H54 (cell line): ENCODE measurements around the gene ITPR3.

Experiments used
- DNase-seq: peaks from one replicate; pipeline ENCODE4 v3.0.0; 2011; ENCODE audit warnings: low spot score, mixed read lengths; ENCODE audit not compliant: insufficient read length
- FAIRE-seq: peaks from 3 replicates; lab custom pipeline; 2011; peaks lifted over from hg19 to GRCh38; lab: Jason Lieb, UNC
- POLR2A ChIP-seq: IDR thresholded peaks from 2 replicates; pipeline ENCODE4 v1.6.1; 2011; ENCODE audit warnings: low read depth, mild to moderate bottlenecking, low read length

Gene ITPR3

DNA sequence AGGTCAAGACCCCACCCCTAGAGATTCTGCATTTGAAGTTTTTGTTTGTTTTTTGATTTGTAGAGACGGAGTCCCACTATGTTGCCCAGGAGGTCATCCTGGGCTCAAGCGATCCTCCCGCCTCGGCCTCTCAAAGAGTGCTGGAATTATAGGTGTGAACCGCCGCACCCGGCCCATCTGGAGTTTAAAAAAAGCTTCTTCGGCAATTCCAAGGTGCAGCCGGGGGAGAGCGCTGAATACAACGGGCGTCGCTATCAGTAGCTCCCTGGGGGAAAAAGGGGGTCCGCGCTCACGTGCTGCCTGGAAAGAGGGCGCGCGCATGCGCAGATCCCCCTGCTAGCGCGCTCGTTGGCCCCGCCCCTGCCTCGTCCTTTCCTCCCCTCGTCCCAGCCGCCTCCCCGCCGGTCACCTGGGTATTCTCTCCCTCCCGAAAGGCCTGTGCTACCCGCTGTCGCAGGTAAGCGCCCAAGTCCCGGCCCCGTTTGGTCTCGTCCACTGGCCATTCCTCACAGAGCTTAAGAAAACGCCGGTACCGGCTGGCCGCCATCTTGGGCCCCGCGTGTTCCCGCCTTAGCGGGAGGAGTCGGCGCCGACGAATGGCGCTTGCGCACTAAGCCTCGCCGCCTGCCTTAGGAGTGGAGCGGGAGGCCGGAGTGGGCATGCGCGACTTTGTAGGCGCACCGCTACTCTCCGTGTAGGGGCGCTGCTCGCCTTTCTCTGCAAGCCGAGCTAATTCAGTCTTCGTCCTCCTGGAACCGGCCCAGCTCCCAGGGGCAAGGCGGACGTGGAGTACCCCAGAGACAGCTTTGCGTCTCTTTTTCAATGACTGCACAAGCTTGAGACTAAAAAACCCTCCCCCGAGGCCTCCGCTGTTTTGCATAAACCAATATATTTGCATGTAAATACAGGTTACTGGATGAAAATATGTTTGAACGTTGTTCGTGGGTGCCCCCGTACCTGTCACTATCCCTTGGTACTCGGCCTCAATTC lies 90.3 kb downstream of the ITPR3 start, which contains the start of gene UQCC2:
UQCC2 (minus strand) TSS at position 561 of the 990 bp plus-strand sequence; CDS start at position 547, 14 bp downstream.
- peak; percentile 68 for TF ChIP-seq POLR2A
- DNase-seq = peak; percentile 91
- FAIRE-seq = peak; percentile 80

DNA sequence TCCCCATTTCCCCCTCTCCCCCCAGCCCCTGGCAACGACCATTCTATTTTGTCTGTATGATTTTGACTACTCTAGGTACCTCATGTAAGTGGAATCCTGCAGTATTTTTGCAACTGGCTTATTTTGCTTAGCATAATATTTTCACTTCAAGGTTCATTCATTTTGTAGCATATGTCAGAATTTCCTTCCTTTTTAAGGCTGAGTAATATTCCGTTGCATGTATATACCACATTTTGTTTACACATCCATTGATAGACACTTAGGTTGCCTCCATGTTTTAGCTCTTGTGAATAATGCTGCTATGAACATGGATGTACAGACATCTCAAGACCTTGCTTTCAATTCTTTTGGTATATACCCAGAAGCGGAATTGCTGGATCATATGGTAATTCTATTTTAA lies 91.8 kb downstream of the ITPR3 start:
- DNase-seq (no peak), FAIRE-seq (no peak)
- no peak for TF ChIP-seq POLR2A

DNA sequence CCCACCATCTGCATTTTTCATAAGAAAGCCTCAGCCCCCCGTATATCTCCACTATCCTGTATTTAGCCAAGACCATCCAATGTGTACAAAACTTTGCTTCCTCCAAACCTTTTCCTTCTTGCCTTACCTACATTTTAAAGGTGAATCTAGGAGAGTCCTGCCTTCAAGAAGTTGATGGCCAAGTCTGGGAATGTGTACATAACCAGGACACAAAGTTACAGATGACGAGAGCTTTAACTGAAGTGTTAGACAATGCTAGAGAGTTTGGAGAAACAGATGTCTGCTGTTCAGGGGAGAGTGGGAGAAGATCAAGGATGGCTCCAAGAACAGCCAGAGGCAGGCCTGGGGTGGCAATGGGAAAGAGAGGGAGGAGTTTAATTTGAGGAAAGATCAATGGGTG lies 92.7 kb downstream of the ITPR3 start:
- DNase-seq (no peak), FAIRE-seq (no peak)
- TF ChIP-seq POLR2A = no peak

DNA sequence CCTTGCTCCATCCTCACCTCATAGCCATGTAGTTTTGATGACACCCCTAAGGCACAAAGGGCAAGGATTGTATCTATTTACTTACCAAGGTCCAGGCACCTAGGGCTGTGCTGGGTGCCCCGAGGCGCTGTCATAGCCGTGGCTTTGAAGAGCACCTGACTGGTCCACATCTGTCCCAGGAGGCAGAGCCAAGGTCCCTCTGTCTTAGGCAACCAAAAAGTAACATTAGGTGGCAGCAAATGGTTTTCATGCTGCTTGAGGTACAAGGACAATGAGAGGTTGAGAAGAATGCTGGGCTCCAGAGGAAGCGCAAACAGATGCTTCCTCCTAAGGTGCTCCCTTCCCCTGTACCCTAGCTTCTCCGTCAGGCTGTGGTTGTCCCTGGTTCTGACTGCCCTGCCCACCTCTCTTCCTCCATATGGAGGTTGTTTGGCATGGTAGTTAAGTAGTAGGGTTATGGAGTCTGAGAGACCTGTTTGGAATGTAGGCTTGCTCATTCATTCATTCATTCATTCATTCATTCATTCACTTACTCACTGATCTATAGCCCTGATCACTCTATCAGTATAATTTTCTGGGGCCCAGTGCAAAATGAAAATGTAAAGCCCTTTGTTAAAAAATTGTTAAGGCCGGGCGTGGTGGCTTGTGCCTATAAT lies 93.4 kb downstream of the ITPR3 start:
- TF ChIP-seq POLR2A = no peak
- FAIRE-seq (no peak), DNase-seq (no peak)

DNA sequence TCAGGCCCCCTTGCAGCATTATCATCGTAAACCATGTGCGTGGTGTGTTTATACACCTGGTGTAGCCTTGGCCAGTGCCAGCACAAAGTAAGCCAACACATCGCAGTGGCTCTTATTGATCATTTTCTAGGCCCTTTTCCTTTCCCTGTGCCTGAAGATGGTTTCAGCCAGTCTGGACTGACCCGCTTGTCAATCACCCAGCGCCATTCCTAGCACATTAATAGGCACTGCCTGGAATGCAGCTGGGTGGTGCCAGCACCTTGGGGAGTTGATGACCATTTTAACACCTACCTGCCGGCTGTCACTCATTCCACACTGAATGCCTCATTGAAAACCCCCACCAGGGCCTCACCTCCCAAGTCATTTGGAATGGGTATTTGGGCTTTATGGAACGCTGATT lies 95.3 kb downstream of the ITPR3 start:
- DNase-seq (no peak), FAIRE-seq (no peak)
- no peak for TF ChIP-seq POLR2A

DNA sequence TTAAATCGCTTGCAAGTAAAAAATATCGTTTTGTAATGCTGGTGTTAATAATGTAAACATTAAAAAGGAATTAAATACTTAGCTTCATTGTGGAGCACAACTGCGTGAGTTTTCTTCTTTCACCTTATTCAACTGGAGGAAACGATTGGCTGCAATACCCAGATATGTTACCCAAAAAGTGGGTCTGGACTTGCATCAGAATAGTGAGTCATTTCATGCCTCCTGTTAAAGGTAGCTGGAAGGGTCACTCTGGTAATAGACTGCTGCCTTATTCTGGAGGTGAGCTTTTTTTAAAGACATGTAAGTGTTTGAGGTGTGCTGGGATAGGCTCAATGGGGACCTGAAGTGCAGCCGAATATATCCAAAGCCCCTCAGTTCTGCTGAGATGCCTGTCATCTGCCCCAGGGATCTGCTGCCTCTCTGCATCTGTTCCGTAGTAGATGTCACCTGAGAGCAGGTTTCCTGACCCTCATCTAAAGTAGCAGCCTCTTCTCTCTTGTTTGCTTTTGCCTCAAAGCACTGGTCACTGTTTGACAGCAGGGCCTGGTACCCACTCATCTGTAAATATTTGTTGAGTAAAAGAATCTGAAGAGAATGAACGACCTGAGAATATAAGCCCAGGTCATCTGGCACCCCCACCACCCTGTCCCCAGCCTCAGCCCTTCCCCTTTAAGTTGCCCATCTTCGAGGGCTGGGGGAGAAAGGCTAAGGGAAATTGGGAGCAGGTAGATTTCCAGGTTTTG lies 95.9 kb downstream of the ITPR3 start:
- no peak for TF ChIP-seq POLR2A
- FAIRE-seq (no peak), DNase-seq (no peak)

DNA sequence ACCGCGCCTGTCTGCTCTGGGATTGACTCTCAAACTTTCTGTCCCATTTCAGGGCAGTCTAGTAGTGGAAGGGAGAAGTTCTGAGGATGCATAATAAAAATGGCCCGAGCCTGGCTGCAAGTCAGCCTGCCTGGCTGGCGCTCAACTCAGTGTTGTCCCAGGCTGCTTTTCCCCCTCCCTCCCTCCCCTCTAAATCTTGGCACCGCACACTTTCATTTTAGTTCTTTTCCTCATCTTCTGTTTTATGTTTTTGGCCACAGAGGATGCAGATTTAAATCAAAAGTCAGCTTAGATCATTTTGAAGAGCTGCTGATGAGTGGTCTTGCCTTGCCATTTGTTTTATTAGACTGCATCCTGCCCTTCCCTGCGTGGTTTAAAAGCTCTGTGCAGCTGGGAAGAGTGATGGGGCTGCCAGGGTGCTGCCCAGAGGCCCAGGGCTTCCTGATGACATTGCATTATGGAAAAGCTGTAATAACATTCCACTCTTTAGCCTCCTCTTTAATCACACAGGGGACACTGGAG lies 96.9 kb downstream of the ITPR3 start:
- no peak for TF ChIP-seq POLR2A
- DNase-seq (no peak), FAIRE-seq (no peak)

DNA sequence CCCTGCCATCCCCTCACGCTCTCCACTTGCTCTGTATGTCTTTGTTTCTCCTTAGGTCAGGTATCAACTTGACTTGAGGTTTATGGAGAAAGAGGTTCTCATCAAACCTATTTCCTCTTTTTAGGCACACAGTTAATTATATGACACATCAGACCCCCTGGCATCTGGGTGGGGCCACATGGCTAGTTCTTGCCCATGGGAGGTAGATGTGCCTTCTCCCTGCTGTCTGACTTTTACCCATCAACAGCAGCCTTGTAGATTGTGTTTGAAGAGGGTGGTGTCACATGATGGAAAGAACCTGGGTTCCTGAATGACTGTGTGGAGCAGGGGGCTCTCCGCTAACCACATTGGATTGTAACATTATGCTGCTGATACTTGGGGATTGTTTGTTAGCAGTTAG lies 97.6 kb downstream of the ITPR3 start:
- DNase-seq (no peak), FAIRE-seq (no peak)
- no peak for TF ChIP-seq POLR2A

DNA sequence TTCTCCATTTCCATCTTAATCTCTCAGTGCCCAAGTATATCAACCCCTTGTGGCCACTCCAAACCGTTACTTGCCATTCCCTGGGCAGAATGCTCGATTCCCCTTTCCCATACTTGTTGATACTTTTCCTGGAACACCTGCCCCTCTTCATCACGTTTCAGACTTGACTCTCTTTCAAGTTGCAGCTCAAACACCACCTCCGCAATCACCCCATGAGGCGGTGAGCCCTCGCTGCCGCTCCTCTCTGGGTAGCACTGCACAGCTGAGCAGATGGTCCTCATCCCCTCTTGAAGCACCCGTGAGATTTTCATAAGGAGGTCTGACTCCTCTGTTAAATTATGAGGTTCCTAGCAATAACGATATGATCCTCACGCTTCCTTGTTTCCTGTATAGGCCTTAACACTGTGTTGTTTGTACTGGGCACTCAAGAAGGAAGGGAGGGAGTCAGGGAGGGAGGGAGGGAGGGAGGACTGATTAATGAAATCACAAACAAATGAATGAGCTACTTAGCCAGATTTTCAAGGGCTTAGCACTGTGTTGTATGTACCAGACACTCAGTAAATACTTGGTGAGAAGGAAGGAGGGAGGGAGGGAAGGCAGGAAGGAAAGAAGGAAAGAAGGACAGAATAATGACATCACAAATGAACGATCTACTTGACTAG lies 98.3 kb downstream of the ITPR3 start:
- DNase-seq (no peak), FAIRE-seq (no peak)
- TF ChIP-seq POLR2A = no peak

DNA sequence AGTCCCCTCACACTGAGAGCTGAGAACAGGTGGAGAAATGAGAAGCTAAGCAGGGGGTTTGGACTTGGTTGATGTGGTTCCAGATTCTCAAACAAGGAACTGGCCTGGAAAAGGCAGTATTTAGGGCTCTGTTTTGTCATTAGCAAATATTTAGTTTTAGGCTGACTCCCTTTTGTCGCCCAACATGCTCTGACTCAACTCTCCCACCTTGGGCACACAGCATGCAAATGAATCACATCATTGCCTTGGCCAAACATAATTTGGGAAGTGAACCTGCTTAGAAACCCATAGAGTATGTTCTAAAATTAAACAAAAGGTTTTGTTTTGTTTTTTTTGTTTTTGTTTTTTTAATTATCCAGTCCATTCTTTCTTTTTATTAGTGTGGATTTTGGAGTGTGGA lies 99.9 kb downstream of the ITPR3 start:
- DNase-seq (no peak), FAIRE-seq (no peak)
- no peak for TF ChIP-seq POLR2A

DNA sequence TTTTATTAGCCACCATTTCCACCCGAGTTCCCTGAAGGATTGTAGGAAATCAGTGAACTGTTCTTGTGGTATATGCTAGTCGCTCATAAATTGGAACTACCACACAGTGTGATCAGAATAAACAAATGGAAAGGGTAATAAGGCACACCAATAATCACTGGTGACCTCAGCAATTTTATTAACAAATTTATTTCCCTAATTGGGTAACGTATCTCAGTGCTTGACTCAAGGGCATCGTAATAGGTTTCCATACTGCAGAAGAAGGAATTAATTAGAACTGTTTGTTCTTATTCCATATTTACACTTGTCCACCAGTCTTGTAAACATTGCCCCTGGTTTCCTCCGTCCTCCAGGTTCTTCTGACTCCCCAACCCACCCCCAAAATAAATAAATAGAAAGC lies 100.4 kb downstream of the ITPR3 start:
- DNase-seq (no peak), FAIRE-seq (no peak)
- TF ChIP-seq POLR2A = no peak

DNA sequence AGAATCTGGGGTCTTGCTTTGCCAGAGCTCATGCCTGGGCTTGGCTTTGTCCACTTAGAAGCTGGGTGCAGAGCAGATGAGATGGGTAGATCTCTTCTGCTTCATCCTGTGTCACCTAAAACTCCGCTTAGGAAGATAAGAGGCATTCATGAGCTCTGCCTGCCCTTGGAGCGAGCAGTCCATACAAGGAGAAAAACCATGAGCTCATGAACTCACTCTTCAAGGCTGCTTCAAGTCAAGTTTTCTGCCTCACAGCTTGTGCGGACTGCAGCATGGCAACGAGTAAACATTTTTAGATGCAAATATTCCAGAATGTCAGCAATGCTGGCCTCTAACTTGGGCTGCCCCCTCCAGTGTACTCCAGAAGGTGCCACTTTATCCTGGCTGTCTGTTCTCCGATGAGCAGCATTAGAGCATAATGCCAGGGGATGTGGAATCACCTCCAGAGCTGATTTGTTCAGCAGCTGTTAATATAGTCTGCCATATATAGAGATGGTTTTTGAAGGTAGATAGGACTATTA lies 101.0 kb downstream of the ITPR3 start:
- no peak for TF ChIP-seq POLR2A
- DNase-seq (no peak), FAIRE-seq (no peak)

DNA sequence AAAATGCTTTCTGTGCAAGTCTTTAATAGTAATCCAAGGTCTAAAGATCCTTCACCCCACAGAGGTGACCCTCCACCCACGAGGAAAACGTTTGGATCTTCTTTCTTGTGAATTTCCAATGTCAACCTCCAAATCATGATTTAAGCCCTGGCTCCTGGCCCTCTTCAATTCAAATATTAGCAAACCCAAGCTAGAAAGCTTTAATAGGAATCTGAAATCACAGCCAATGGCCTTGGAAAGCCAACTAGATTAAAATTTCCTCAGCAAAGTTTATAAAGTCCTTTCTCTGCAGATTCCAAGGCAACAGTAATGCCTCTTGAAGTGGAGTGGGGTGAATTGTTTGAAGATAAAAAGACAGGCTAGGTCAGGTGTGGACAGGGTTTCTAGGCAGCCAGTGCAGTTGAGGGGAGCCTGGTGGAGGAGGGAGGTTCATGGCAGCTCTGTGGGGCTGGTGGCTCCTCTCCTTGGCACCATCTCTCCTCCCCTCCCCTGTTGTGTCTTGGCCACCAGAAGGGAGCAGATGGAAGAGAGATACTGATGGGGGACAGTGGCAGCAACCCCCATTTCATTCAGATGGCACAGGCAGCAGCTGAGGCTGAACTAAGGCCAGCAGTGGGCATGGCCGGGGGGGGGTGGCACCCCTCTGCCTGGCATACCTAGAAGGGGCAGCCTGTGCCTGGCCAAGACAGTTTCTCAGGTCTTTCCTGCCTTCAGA lies 102.4 kb downstream of the ITPR3 start:
- DNase-seq = no peak
- FAIRE-seq = no peak
- no peak for TF ChIP-seq POLR2A
